Measurements from ENCODE around the gene PIP5K1C. TPM values are rescaled to one million over a fixed set of nuclear protein-coding genes. Genes with fewer than 3 reads are reported as not detected.

PIP5K1C gene
- total and polyA plus RNA-seq, 9 of the 15 experiments (the other 6 are each of a cell fraction or from before 2014, with no cell fraction given) = 0.38 to 22.1 (median 4.1) TPM

- TF ChIP-seq BRF2 (IDR thresholded peaks at IDR 0.05; ENCODE audit: borderline replicate concordance, insufficient read depth, insufficient read length) (no peak), ZBTB8A (IDR thresholded peaks at IDR 0.05; ENCODE audit: partially characterized antibody) (no peak), SIN3A (IDR thresholded peaks at IDR 0.05; ENCODE audit: borderline replicate concordance in 2 of 2, control insufficient read depth in 1 of 2, low read depth in 2 of 2, low read length in 2 of 2) (no peak), HNRNPLL (IDR thresholded peaks at IDR 0.05; ENCODE audit: low read depth, low read length, poor library complexity, severe bottlenecking) (no peak), HDGF (IDR thresholded peaks at IDR 0.05) (peak; percentile 43; the same call in 1 of the 2 replicates), FUS (optimal IDR thresholded peaks at IDR 0.05; ENCODE audit: low read depth, low read length) (no peak), HMBOX1 (IDR thresholded peaks at IDR 0.05) (no peak), CBFA2T3 (IDR thresholded peaks at IDR 0.05) (no peak), FOXM1 (IDR thresholded peaks at IDR 0.05; ENCODE audit: low read depth) (no peak), FOXM1 (CRISPR knock-in tag; IDR thresholded peaks at IDR 0.05; ENCODE audit: low read depth) (no peak), MBD2 (IDR thresholded peaks at IDR 0.05; ENCODE audit: borderline replicate concordance, low read depth) (no peak), EP400 (IDR thresholded peaks at IDR 0.05) (no peak), YBX1 (IDR thresholded peaks at IDR 0.05) (no peak), ZNF57 (CRISPR knock-in tag; IDR thresholded peaks at IDR 0.05) (no peak), ZNF134 (CRISPR knock-in tag; conservative IDR thresholded peaks at IDR 0.05) (no peak), ZNF589 (CRISPR knock-in tag; IDR thresholded peaks at IDR 0.05; ENCODE audit: low read depth) (no peak; the same call in 1 of the 2 replicates)
- TF ChIP-seq, protein P1, sequence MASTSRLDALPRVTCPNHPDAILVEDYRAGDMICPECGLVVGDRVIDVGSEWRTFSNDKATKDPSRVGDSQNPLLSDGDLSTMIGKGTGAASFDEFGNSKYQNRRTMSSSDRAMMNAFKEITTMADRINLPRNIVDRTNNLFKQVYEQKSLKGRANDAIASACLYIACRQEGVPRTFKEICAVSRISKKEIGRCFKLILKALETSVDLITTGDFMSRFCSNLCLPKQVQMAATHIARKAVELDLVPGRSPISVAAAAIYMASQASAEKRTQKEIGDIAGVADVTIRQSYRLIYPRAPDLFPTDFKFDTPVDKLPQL (IDR thresholded peaks at IDR 0.05; ENCODE audit: extremely low read depth, insufficient read length) = no peak
- TF ChIP-seq, protein P2, sequence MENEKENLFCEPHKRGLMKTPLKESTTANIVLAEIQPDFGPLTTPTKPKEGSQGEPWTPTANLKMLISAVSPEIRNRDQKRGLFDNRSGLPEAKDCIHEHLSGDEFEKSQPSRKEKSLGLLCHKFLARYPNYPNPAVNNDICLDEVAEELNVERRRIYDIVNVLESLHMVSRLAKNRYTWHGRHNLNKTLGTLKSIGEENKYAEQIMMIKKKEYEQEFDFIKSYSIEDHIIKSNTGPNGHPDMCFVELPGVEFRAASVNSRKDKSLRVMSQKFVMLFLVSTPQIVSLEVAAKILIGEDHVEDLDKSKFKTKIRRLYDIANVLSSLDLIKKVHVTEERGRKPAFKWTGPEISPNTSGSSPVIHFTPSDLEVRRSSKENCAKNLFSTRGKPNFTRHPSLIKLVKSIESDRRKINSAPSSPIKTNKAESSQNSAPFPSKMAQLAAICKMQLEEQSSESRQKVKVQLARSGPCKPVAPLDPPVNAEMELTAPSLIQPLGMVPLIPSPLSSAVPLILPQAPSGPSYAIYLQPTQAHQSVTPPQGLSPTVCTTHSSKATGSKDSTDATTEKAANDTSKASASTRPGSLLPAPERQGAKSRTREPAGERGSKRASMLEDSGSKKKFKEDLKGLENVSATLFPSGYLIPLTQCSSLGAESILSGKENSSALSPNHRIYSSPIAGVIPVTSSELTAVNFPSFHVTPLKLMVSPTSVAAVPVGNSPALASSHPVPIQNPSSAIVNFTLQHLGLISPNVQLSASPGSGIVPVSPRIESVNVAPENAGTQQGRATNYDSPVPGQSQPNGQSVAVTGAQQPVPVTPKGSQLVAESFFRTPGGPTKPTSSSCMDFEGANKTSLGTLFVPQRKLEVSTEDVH (IDR thresholded peaks at IDR 0.05; ENCODE audit: low read depth, partially characterized antibody) = no peak
- TF ChIP-seq, protein P3, sequence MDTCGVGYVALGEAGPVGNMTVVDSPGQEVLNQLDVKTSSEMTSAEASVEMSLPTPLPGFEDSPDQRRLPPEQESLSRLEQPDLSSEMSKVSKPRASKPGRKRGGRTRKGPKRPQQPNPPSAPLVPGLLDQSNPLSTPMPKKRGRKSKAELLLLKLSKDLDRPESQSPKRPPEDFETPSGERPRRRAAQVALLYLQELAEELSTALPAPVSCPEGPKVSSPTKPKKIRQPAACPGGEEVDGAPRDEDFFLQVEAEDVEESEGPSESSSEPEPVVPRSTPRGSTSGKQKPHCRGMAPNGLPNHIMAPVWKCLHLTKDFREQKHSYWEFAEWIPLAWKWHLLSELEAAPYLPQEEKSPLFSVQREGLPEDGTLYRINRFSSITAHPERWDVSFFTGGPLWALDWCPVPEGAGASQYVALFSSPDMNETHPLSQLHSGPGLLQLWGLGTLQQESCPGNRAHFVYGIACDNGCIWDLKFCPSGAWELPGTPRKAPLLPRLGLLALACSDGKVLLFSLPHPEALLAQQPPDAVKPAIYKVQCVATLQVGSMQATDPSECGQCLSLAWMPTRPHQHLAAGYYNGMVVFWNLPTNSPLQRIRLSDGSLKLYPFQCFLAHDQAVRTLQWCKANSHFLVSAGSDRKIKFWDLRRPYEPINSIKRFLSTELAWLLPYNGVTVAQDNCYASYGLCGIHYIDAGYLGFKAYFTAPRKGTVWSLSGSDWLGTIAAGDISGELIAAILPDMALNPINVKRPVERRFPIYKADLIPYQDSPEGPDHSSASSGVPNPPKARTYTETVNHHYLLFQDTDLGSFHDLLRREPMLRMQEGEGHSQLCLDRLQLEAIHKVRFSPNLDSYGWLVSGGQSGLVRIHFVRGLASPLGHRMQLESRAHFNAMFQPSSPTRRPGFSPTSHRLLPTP (IDR thresholded peaks at IDR 0.05; ENCODE audit: borderline replicate concordance, extremely low read depth, insufficient read length) = no peak
Measured at GRCh38 chr19:3671680-3672574, 28.3 kb downstream of the PIP5K1C start (continued).
